Fibroblast of skin of scalp (primary cell): Measurements from ENCODE around the gene C12orf60. TPM values are rescaled to one million over a fixed set of nuclear protein-coding genes. Genes with fewer than 3 reads are reported as not detected.
"Not testable (repeated sequence)": the region's sequence is repeated elsewhere in the genome, so short reads cannot be mapped to it uniquely, and the experiment has no call there.

Experiments used
- DNase-seq: peaks from one replicate; pipeline ENCODE4 v3.0.0-alpha.2; 2013
- polyA plus RNA-seq, 2 experiments: library from polyadenylated mRNA; unstranded; fragments of 120-200 nt; gene quantifications; one replicate each; pipeline ENCODE4 v1.2.1, GENCODE V29; 2013; ENCODE audit not compliant: insufficient read length in 2 of 2

The C12orf60 gene, protein sequence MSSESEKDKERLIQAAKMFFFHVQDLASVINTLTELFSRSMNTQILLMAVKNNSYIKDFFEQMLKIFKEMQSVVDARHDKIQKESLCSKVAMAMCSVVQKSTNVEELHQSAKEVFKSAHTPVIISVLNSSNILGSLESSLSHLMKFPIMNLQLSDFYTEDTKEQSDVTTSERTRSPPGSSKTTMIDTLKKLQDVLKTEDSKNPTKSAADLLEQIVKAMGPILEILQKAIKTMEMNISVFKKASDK
- 0.94 TPM for polyA plus RNA-seq (2013, experiment 1 of 2; ENCODE audit: insufficient read length)
- 1.0 TPM for polyA plus RNA-seq (2013, experiment 2 of 2; ENCODE audit: insufficient read length)

GRCh38 chr12:14803011-14803829 is at the start of gene C12orf60, which contains the start of gene WBP11:
C12orf60 (plus strand) TSS chr12:14803670; CDS start chr12:14822936, 19,266 bp downstream.
WBP11 (minus strand) TSS chr12:14803478; CDS start chr12:14801383, 2,095 bp downstream.
- peak; percentile 99 for DNase-seq

GRCh38 chr12:14756334-14757143 is 46.9 kb upstream of the C12orf60 start:
- DNase-seq, result no peak

DNA sequence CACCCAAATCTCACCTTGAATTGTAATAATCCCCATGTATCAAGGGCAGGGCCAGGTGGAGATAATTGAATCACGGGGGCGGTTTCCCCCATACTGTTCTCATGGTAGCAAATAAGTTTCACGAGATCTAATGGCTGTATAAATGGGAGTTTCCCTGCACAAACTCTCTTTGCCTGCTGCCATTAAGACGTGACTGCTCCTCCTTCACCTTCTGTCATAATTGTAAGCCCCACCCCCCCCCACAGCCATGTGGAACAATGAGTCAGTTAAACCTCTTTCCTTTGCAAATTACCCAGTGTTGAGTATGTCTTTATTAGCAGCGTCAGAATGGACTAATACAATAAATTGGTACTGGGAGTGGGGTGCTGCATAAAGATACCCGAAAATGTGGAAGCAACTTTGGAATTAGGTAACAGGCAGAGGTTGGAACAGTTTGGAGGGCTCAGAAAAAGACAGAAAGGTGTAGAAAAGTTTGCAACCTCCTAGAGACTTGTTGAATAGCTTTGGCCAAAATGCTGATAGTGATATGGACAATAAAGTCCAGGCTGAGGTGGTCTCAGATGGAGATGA is 43.7 kb upstream of the C12orf60 start:
- not testable (repeated sequence) for DNase-seq

GRCh38 chr12:14765398-14765797 is 38.1 kb upstream of the C12orf60 start:
- DNase-seq, result no peak

GRCh38 chr12:14766020-14766419 is 37.5 kb upstream of the C12orf60 start:
- DNase-seq, result not testable (repeated sequence)

- no peak for DNase-seq
These were observed 36.7 kb upstream of the C12orf60 start for GRCh38 chr12:14766649-14767215.

- no peak for DNase-seq
These were observed 35.9 kb upstream of the C12orf60 start for GRCh38 chr12:14767617-14768016.

GRCh38 chr12:14768823-14769405 is 34.6 kb upstream of the C12orf60 start:
- DNase-seq, result peak; percentile 4

- DNase-seq, result peak; percentile 5
These were observed 34.0 kb upstream of the C12orf60 start for GRCh38 chr12:14769466-14769968.

GRCh38 chr12:14769969-14770495 is 33.4 kb upstream of the C12orf60 start:
- DNase-seq, result peak; percentile 69

- peak; percentile 94 for DNase-seq
These were observed 32.7 kb upstream of the C12orf60 start for GRCh38 chr12:14770496-14771461.

GRCh38 chr12:14771651-14772137 is 31.8 kb upstream of the C12orf60 start:
- DNase-seq, result no peak

DNA sequence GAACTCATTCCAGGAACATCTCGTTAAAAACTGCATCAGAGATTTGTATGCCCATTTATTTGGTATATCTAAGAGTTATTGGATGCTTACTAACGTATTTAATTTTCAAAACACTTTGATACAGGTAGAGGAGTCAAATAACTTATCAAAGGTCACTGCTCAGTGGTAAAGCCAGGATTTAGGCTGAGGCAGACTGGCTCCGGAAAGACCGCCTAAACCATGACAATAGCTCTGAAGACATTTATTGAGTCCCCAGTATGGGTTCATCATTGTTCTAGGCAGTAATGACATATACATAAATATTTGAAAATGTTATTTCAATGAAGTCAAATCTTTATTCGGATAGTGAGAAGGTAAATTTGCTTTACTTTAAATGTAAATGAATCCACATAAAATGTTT is 30.5 kb upstream of the C12orf60 start:
- DNase-seq, result no peak

DNA sequence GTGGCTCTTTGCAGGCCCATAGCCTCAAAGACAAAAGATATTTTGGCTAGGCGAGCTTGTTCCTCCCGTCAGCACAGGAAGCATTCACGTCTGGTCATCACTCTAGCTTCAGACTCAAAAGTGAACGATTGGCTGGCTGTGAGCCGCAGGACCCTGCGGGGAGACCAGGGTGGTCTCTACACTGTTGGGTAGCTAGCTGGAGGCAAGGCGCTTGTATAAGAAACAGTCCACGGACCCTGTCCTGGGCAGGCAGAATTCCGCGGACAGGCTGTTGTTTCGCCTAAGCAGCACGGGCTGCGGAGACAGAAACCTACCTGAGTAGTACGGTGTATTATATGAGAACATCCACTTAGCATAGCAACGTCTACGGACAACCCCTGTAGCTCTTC is 29.8 kb upstream of the C12orf60 start:
- no peak for DNase-seq

GRCh38 chr12:14774074-14774905 is 29.2 kb upstream of the C12orf60 start:
- peak; percentile 96 for DNase-seq

GRCh38 chr12:14774906-14775635 is 28.4 kb upstream of the C12orf60 start:
- DNase-seq, result peak; percentile 70

DNA sequence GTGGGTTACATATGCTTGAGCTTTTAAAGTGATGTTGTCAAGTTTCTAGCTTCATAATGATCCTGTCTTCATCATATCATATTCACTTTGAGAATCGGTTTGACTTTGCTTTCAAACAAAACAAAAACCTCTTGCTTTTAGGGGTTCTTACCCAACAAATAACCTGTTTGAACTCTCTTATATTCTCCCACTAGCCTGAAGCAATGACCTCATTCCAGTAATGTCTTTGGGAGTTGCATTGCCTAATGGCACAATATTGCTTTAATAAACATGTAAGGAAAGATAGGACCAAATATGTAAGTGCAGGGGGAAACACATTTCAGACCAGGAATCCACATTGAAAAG is 27.9 kb upstream of the C12orf60 start:
- peak; percentile 59 for DNase-seq
